ENCODE measurements around the gene ABTB2.
"Not testable (repeated sequence)": the region's sequence is repeated elsewhere in the genome, so short reads cannot be mapped to it uniquely, and the experiment has no call there.

ABTB2 gene

DNA sequence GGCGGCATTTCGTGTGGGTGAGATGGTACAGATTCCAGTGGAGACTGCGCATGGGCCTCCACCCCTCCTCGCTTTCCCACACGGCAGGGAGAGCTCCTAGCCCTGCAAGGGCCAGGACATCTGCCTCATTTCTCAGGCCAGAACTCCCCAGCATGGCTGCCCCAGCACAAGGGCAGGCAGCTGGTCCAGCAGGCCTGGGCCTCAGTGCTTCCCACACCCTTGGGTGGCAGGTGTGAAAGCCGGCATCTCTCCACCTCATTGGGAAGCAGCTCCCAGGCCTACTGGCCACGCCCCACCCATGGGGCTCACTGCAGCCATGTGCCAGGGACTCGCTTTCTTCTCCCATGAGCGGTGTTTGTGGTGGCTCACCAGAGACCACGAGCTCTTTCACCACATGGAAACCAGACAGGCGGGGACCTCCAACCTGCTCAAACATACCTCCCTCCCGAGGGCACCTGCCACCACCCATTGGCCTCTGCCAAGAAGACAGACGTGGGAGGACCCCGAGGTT, 173.2 kb downstream of the ABTB2 start:
- H3K4me1 ChIP-seq (ENCODE audit: control insufficient read depth, insufficient read depth, low read length), result peaks cover 29% of the 10 kb centered on the region
- H3K9ac ChIP-seq (ENCODE audit: low read depth, low read length), result no peak overlapping the region
- no peaks in the 10 kb centered on the region for H3K27me3 ChIP-seq (ENCODE audit: control insufficient read depth, insufficient read depth, low read length)
- H3K36me3 ChIP-seq (ENCODE audit: control insufficient read depth, insufficient read depth, low read length), result no peaks in the 10 kb centered on the region
- H3K9me3 ChIP-seq (ENCODE audit: control insufficient read depth, insufficient read depth, low read length), result no peaks in the 10 kb centered on the region
- no peak overlapping the region for H3K4me3 ChIP-seq (ENCODE audit: low read depth, low read length)
- H3K27ac ChIP-seq (ENCODE audit: low read depth, low read length), result no peak overlapping the region

DNA sequence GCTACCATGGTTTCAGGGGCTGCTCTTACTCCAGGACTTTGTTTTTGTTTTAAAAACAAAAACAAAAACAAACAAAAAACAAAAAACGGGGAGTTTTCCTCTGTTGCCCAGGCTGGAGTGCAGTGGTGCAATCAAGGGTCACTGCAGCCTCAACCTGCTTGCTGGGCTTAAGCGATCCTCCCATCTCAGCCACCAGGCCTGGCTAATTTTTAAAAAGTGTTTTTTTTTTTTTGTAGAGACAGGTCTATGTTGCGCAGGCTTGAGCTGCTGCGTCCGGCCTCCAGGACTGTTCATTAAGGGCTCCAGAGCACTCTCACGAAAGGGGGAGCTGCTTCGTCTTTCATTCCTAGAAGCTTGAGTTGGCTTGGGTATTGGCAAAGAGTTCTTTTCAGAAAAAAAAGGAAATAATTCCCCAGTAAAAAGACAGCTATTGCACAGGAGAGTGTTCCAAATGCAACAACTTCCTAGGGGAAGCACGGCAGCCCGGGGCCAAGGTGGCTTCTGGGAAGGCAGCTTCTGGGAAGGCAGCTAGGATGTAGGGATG, 173.9 kb downstream of the ABTB2 start:
- H3K4me1 ChIP-seq (ENCODE audit: control insufficient read depth, insufficient read depth, low read length), result peaks cover 27% of the 10 kb centered on the region
- no peak overlapping the region for H3K4me3 ChIP-seq (ENCODE audit: low read depth, low read length)
- no peak overlapping the region for H3K27ac ChIP-seq (ENCODE audit: low read depth, low read length)
- no peaks in the 10 kb centered on the region for H3K36me3 ChIP-seq (ENCODE audit: control insufficient read depth, insufficient read depth, low read length)
- no peak overlapping the region for H3K9ac ChIP-seq (ENCODE audit: low read depth, low read length)
- H3K27me3 ChIP-seq (ENCODE audit: control insufficient read depth, insufficient read depth, low read length), result no peaks in the 10 kb centered on the region
- H3K9me3 ChIP-seq (ENCODE audit: control insufficient read depth, insufficient read depth, low read length), result no peaks in the 10 kb centered on the region

DNA sequence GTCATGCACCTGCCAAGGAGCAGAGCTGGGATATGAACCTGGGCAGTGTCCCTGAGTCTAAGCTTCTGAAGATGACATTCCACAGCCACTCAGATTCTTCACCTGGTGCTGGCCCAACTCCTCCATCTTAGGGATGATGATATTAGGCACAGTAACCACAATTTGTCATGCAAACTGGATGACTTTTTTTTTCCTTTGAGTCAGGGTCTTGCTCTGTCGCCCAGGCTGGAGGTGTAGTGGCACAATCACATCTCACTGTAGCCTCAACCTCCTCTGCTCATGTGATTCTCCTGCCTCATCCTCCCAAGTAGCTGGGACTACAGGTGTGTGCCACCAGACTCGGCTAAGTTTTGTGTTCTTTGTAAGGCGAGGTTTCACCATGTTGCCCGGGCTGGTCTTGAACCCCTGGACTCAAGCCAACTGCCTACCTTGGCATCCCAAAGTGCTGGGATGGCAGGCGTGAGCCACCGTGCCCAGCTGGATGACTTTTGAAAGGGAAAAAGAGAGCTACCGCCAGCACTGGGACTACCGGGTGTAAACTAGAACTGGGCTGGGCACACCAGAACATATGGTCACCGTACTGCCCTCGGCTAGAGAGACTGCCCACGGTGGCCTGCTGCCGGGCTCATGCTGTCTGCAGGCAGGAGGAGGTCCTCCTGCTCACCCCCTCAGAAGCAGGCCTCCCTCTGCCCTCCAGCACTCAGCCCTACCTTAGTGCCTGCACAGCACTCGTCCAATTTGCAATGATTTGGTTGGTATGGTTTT, 174.7 kb downstream of the ABTB2 start:
- Histone ChIP-seq H3K27ac (ENCODE audit: low read depth, low read length) (no peak overlapping the region), H3K9me3 (ENCODE audit: control insufficient read depth, insufficient read depth, low read length) (no peaks in the 10 kb centered on the region), H3K4me3 (ENCODE audit: low read depth, low read length) (no peak overlapping the region), H3K36me3 (ENCODE audit: control insufficient read depth, insufficient read depth, low read length) (no peaks in the 10 kb centered on the region), H3K4me1 (ENCODE audit: control insufficient read depth, insufficient read depth, low read length) (peaks cover 19% of the 10 kb centered on the region), H3K9ac (ENCODE audit: low read depth, low read length) (no peak overlapping the region), H3K27me3 (ENCODE audit: control insufficient read depth, insufficient read depth, low read length) (no peaks in the 10 kb centered on the region)

DNA sequence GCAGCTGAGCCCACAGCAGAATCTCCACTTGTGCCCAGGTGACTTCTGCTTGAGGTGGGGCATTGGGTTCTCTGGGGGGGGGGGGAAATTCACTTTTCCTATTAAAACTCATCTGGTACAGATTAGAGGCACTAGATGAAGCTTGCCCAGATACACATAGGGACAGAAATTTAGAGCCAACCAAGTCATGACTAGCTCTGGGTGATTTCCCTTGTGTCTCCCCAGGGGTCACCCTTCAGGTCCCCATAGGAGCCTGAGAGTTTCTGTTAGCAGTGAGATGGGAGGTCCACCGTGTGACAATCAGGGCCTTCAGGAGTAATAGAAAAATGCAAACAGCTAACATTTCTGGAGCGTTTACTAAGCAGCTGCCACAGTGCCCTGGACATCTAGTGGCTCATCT, 175.4 kb downstream of the ABTB2 start:
- Histone ChIP-seq H3K27ac (ENCODE audit: low read depth, low read length) (no peak overlapping the region), H3K9ac (ENCODE audit: low read depth, low read length) (no peak overlapping the region), H3K27me3 (ENCODE audit: control insufficient read depth, insufficient read depth, low read length) (no peaks in the 10 kb centered on the region), H3K36me3 (ENCODE audit: control insufficient read depth, insufficient read depth, low read length) (no peaks in the 10 kb centered on the region), H3K9me3 (ENCODE audit: control insufficient read depth, insufficient read depth, low read length) (no peaks in the 10 kb centered on the region), H3K4me3 (ENCODE audit: low read depth, low read length) (no peak overlapping the region), H3K4me1 (ENCODE audit: control insufficient read depth, insufficient read depth, low read length) (peaks cover 17% of the 10 kb centered on the region)

DNA sequence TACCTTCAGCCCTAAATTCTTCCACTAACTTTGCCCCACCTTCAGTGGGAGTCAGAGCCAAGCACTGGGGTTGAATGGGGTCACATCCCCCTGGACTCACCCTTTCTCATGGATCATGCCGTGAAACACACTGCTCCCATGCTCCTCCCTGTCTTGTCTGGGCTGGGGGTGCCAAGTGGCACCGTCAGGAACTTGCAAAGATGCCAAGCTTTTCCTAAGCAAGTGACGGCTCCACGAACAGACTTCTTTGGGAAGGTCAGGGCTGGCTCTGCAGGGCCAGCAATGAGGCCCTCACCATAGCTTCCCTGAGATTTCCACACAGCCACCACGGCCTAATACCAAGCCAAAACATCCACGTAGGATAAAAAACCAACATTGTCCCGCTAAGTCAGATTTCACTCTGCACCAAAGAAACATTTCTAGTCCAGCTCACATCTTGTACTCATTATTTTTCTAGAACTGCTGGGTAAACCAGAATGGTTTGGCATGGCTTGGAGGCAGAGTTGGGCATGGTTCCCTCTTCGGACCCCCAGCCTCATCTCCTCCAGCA, 175.9 kb downstream of the ABTB2 start:
- Histone ChIP-seq H3K9me3 (ENCODE audit: control insufficient read depth, insufficient read depth, low read length) (no peaks in the 10 kb centered on the region), H3K27ac (ENCODE audit: low read depth, low read length) (no peak overlapping the region), H3K4me3 (ENCODE audit: low read depth, low read length) (no peak overlapping the region), H3K4me1 (ENCODE audit: control insufficient read depth, insufficient read depth, low read length) (peaks cover 13% of the 10 kb centered on the region), H3K9ac (ENCODE audit: low read depth, low read length) (no peak overlapping the region), H3K36me3 (ENCODE audit: control insufficient read depth, insufficient read depth, low read length) (no peaks in the 10 kb centered on the region), H3K27me3 (ENCODE audit: control insufficient read depth, insufficient read depth, low read length) (no peaks in the 10 kb centered on the region)

DNA sequence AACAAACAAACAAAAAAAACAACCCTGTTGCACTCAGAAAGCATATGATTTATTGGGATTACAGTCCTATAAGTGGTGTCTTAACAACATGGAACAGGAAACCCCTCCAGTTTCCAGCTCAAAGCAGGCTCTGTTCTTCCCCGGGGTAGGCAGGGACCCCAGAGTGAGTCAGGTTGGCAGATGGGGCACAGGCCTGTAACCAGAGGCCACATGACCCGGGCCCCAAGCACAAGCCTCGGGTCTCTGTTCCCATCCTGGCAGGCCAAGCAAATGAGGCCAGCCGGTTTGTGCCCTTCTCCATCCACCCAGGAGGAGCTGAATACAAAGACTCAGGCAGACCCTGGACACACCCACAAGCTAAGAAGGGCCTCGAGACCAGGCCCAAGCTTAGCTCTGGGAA, 176.6 kb downstream of the ABTB2 start:
- Histone ChIP-seq H3K27ac (ENCODE audit: low read depth, low read length) (no peak overlapping the region), H3K9ac (ENCODE audit: low read depth, low read length) (no peak overlapping the region), H3K36me3 (ENCODE audit: control insufficient read depth, insufficient read depth, low read length) (no peaks in the 10 kb centered on the region), H3K27me3 (ENCODE audit: control insufficient read depth, insufficient read depth, low read length) (no peaks in the 10 kb centered on the region), H3K9me3 (ENCODE audit: control insufficient read depth, insufficient read depth, low read length) (no peaks in the 10 kb centered on the region), H3K4me3 (ENCODE audit: low read depth, low read length) (no peak overlapping the region), H3K4me1 (ENCODE audit: control insufficient read depth, insufficient read depth, low read length) (peaks cover 6% of the 10 kb centered on the region)

DNA sequence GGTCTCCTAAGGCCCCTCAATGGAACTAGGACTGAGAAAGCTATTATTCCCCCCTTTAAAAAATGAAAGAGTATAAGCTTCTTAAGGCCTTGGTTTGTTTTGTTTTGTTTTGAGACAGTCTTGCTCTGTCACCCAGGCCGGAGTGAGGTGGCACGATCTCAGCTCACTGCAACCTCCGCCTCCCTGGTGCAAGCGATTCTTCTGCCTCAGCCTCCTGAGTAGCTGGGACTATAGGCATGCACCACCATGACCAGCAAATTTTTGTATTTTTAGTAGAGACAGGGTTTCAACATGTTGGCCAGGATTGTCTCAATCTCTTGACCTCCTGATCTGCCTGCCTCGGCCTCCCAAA, 177.0 kb downstream of the ABTB2 start:
- not testable (repeated sequence) for H3K27me3 ChIP-seq (ENCODE audit: control insufficient read depth, insufficient read depth, low read length); H3K36me3 ChIP-seq (ENCODE audit: control insufficient read depth, insufficient read depth, low read length); H3K27ac ChIP-seq (ENCODE audit: low read depth, low read length); H3K4me1 ChIP-seq (ENCODE audit: control insufficient read depth, insufficient read depth, low read length); H3K4me3 ChIP-seq (ENCODE audit: low read depth, low read length); H3K9ac ChIP-seq (ENCODE audit: low read depth, low read length); H3K9me3 ChIP-seq (ENCODE audit: control insufficient read depth, insufficient read depth, low read length)

DNA sequence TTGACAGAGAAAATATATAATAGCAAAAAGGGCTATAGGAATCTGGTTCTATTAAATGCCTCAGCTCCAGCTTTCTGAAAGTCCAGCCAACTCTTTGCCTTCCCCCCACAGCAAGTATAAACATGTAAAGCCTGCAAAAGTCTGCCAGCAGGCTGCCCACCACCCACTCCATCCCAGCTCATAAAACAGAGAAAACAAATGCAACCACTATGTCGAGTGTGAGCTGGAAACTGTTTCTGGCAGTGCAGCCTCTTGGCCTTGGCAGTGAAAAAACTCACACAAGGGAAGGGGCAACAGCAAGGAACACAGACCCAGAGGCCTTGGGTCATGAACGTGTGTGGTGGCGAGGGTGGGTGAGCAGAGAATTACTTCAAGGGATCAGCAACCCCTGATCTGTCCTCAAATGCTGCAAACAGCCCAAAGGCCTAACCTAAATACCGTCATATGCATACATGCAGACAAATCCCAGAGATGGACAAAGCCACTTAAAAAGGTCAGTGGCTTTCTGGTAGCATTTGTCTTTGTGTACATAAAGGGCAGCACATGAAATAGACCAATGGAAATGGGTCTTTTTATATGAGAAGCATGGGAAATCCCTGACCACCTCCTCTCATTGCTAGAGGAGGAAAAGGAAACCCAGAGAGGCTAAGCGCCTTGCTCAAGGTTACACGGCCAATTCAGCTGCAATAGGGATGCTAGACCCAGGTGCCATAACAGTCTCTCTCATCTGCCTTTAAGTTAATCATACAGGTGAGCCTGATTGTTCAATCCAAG, 177.6 kb downstream of the ABTB2 start:
- no peaks in the 10 kb centered on the region for H3K9me3 ChIP-seq (ENCODE audit: control insufficient read depth, insufficient read depth, low read length)
- no peaks in the 10 kb centered on the region; the same call in 1 of the 2 replicates for H3K27me3 ChIP-seq (ENCODE audit: control insufficient read depth, insufficient read depth, low read length)
- no peak overlapping the region for H3K4me3 ChIP-seq (ENCODE audit: low read depth, low read length)
- H3K4me1 ChIP-seq (ENCODE audit: control insufficient read depth, insufficient read depth, low read length), result no peaks in the 10 kb centered on the region
- no peaks in the 10 kb centered on the region for H3K36me3 ChIP-seq (ENCODE audit: control insufficient read depth, insufficient read depth, low read length)
- no peak overlapping the region for H3K9ac ChIP-seq (ENCODE audit: low read depth, low read length)
- no peak overlapping the region for H3K27ac ChIP-seq (ENCODE audit: low read depth, low read length)

DNA sequence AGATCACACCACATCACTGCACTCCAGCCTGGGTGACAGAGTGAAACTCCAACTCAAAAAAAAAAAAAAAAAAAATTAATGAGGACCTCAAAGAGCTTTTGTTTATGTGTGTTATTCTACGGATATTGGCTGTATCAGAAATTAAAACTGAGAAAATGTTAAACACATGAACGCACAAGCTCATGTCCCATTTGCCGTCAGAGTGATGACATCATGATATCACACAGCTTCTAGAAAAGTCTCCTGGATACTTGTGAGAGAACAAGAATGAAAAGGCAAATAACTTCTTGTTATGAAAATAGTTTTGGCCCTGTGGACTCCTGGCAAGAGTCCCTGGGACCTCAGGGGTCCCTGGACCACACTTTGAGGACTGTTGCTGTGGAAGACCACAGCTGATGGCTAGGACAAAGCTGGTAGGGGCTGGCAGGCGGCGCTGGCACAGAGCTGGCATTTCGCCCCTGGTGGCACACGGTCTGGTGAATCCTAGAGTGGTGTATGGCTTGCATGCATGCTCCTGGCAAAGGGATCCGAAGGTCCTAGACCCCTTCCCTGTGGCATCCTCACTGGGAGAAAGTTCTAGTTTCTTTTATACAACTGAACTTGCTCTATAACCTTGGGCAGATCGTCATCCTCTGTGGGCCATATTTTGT, 178.7 kb downstream of the ABTB2 start:
- no peaks in the 10 kb centered on the region; the same call in 1 of the 2 replicates for H3K27me3 ChIP-seq (ENCODE audit: control insufficient read depth, insufficient read depth, low read length)
- H3K9ac ChIP-seq (ENCODE audit: low read depth, low read length), result no peak overlapping the region
- no peaks in the 10 kb centered on the region for H3K36me3 ChIP-seq (ENCODE audit: control insufficient read depth, insufficient read depth, low read length)
- no peak overlapping the region for H3K27ac ChIP-seq (ENCODE audit: low read depth, low read length)
- H3K4me1 ChIP-seq (ENCODE audit: control insufficient read depth, insufficient read depth, low read length), result no peaks in the 10 kb centered on the region
- H3K9me3 ChIP-seq (ENCODE audit: control insufficient read depth, insufficient read depth, low read length), result no peaks in the 10 kb centered on the region
- H3K4me3 ChIP-seq (ENCODE audit: low read depth, low read length), result no peak overlapping the region

DNA sequence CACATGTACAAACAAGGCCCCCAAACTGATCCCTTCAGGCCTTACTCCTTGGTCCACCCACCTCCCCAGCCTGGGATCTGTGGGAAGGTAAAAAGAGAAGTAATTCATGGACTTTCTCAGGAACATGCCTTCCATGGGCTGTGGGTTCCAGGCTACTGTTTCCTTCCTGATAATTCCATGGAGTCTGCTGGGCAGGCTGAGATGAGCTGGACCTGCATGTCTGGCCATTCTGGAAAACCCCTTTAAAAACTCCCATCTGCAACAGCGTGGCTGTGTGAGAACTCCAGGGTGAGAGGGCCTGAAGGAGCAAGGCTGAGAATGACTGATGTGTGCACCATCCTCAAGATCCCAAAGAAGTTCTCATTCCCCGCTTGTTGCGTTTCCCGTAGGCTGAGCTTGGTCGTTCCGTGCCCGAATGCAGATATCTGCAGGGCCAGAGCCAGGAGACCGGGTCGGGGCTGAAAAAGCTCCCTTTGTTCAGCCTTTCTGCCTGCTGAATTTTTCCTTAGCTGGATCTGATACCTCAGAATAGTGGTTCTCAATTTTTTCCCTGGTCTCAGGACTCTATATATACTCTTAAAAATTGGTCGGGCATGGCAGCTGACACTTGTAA, 179.5 kb downstream of the ABTB2 start:
- Histone ChIP-seq H3K27me3 (ENCODE audit: control insufficient read depth, insufficient read depth, low read length) (peaks cover 4% of the 10 kb centered on the region; the same call in 1 of the 2 replicates), H3K9ac (ENCODE audit: low read depth, low read length) (no peak overlapping the region), H3K9me3 (ENCODE audit: control insufficient read depth, insufficient read depth, low read length) (no peaks in the 10 kb centered on the region), H3K4me3 (ENCODE audit: low read depth, low read length) (no peak overlapping the region), H3K36me3 (ENCODE audit: control insufficient read depth, insufficient read depth, low read length) (no peaks in the 10 kb centered on the region), H3K27ac (ENCODE audit: low read depth, low read length) (no peak overlapping the region), H3K4me1 (ENCODE audit: control insufficient read depth, insufficient read depth, low read length) (no peaks in the 10 kb centered on the region)

Data from HUES48 (cell line).